AG09319 (cell line): ENCODE data around the gene STMN3.

Experiments used
- DNase-seq: peaks from one replicate; pipeline ENCODE4 v3.0.0-alpha.2; 2010; ENCODE audit warnings: low read depth; ENCODE audit errors: extremely low read depth
- TF ChIP-seq, protein P1 (sequence below): IDR thresholded peaks from 2 replicates; pipeline ENCODE4 v1.5.1; 2011; ENCODE audit warnings: low read depth, mild to moderate bottlenecking, inconsistent platforms, low read length, moderate library complexity

STMN3 gene

DNA sequence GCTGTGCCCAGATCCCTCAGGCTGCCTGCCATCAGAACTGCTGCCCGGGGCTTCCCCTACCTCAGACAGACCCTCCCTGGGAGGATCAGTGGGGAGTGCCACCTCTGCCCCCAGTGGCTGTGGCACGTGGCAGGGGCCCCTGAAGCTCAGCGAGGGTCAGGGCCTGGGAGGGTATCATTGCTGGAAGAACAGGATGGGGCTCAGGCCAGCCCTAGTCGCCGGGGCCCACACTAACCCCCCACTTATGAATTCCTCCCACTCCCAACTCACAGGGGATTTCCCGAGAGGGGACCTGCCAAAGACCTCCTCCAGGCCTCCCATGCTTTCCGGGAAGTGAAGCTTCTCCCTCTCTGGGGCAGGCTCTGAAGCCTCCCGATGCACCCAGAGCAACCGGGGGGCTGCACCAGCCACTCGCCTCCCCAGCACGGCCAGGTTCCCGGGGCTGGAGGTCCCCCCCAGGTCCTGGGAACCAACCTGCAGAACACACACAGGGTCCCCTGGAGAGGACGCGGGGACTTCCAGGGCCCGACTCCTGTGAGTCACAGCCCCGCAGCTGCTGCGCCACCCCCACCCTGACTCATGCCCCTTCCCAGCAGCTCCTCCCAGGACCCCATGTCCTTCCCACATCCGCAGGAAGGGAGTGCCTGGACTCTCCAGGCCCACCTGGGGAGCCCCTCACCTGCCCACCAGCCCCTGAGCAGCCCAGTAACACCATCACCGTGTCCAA lies 45.7 kb upstream of the STMN3 start:
- TF ChIP-seq, protein P1, sequence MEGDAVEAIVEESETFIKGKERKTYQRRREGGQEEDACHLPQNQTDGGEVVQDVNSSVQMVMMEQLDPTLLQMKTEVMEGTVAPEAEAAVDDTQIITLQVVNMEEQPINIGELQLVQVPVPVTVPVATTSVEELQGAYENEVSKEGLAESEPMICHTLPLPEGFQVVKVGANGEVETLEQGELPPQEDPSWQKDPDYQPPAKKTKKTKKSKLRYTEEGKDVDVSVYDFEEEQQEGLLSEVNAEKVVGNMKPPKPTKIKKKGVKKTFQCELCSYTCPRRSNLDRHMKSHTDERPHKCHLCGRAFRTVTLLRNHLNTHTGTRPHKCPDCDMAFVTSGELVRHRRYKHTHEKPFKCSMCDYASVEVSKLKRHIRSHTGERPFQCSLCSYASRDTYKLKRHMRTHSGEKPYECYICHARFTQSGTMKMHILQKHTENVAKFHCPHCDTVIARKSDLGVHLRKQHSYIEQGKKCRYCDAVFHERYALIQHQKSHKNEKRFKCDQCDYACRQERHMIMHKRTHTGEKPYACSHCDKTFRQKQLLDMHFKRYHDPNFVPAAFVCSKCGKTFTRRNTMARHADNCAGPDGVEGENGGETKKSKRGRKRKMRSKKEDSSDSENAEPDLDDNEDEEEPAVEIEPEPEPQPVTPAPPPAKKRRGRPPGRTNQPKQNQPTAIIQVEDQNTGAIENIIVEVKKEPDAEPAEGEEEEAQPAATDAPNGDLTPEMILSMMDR, result no peak
- peak; percentile 69 for DNase-seq

DNA sequence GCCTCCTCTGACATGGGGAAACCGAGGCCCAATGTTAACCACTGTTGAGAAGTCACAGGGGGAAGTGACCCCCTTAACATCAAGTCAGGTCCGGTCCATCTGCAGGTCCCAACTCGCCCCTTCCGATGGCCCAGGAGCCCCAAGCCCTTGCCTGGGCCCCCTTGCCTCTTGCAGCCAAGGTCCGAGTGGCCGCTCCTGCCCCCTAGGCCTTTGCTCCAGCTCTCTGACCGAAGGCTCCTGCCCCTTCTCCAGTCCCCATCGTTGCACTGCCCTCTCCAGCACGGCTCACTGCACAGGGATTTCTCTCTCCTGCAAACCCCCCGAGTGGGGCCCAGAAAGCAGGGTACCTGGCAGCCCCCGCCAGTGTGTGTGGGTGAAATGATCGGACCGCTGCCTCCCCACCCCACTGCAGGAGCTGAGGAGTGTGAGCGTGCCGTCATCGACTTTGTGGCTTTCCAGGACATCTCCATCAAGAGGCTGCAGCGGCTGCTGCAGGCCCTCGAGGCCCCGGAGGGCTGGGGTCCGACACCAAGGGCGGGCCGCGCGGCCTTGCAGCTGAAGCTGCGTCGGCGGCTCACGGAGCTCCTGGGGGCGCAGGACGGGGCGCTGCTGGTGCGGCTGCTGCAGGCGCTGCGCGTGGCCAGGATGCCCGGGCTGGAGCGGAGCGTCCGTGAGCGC lies 44.8 kb upstream of the STMN3 start:
- DNase-seq, result no peak
- TF ChIP-seq, protein P1, result no peak

DNA sequence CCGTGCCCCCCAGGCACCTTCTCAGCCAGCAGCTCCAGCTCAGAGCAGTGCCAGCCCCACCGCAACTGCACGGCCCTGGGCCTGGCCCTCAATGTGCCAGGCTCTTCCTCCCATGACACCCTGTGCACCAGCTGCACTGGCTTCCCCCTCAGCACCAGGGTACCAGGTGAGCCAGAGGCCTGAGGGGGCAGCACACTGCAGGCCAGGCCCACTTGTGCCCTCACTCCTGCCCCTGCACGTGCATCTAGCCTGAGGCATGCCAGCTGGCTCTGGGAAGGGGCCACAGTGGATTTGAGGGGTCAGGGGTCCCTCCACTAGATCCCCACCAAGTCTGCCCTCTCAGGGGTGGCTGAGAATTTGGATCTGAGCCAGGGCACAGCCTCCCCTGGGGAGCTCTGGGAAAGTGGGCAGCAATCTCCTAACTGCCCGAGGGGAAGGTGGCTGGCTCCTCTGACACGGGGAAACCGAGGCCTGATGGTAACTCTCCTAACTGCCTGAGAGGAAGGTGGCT lies 44.2 kb upstream of the STMN3 start:
- TF ChIP-seq, protein P1, result no peak
- no peak for DNase-seq

DNA sequence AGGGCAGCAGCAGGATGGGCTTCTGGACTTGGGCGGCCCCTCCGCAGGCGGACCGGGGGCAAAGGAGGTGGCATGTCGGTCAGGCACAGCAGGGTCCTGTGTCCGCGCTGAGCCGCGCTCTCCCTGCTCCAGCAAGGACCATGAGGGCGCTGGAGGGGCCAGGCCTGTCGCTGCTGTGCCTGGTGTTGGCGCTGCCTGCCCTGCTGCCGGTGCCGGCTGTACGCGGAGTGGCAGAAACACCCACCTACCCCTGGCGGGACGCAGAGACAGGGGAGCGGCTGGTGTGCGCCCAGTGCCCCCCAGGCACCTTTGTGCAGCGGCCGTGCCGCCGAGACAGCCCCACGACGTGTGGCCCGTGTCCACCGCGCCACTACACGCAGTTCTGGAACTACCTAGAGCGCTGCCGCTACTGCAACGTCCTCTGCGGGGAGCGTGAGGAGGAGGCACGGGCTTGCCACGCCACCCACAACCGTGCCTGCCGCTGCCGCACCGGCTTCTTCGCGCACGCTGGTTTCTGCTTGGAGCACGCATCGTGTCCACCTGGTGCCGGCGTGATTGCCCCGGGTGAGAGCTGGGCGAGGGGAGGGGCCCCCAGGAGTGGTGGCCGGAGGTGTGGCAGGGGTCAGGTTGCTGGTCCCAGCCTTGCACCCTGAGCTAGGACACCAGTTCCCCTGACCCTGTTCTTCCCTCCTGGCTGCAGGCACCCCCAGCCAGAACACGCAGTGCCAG lies 43.6 kb upstream of the STMN3 start, which contains the start of gene TNFRSF6B:
TSS of gene TNFRSF6B (plus strand) at position 25 of the 729 bp plus-strand sequence. CDS start at position 141, 116 bp downstream.
- TF ChIP-seq, protein P1, result no peak
- DNase-seq, result no peak

DNA sequence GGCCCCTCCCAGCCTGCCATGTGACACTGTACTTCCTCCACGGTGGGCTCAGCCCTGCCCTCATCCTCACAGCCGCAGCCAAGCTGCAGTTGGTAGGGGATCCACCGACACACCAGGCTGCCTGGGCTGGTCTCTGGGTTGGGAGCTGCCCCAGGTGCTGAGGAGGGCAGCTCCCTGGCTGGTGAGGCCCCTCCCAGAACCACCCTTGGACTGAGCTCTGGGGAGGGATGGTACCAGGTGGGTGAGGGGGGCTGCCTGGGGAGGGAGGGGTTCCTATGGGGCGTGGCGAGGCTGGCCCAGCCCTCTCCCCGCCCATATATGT lies 43.0 kb upstream of the STMN3 start:
- DNase-seq, result no peak
- TF ChIP-seq, protein P1, result no peak

DNA sequence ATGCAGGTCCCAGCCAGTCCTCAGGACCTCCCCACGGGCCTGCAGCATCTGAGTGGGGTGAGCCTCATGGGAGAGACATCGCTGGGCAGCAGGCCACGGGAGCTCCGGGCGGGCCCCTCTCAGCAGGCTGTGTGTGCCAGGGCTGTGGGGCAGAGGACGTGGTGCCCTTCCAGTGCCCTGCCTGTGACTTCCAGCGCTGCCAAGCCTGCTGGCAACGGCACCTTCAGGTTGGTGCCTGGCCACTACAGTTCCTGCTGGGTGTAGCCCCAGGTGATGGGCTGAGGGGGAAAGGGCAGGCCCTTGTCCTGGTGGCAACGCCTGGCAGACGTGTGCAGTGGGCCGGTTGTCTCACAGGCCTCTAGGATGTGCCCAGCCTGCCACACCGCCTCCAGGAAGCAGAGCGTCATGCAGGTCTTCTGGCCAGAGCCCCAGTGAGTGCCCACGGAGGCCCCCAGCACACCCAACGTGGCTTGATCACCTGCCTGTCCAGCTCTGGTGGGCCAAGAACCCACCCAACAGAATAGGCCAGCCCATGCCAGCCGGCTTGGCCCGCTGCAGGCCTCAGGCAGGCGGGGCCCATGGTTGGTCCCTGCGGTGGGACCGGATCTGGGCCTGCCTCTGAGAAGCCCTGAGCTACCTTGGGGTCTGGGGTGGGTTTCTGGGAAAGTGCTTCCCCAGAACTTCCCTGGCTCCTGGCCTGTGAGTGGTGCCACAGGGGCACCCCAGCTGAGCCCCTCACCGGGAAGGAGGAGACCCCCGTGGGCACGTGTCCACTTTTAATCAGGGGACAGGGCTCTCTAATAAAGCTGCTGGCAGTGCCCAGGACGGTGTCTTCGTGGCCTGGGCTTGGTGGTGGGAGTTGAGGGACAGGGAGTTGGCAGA lies 42.4 kb upstream of the STMN3 start:
- DNase-seq, result no peak
- TF ChIP-seq, protein P1, result no peak
